ENCODE results near the gene GAS2L2.
"Not testable (repeated sequence)": the region's sequence is repeated elsewhere in the genome, so short reads cannot be mapped to it uniquely, and the experiment has no call there.

Gene GAS2L2

GRCh38 chr17:35764123-35764991 lies 11.3 kb upstream of the GAS2L2 start:
- Mint-ChIP-seq H3K27ac (peak overlapping the region; percentile 64), H3K27me3 (peaks cover 3% of the 10 kb centered on the region)

DNA sequence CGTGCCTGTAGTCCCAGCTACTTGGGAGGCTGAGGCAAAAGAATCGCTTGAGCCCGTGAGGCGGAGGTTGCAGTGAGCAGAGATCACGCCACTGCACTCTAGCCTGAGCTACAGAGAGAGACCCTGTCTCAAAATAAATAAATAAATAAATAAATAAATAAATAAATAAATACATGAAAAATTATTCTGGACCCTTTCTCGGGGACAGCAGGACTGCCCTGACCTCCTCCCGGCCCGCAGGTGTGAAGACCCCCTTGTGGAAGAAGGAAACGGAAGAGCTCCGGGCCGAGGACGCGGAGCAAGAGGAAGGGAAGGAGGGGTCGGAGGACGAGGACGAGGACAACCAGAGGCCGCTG lies 10.7 kb upstream of the GAS2L2 start:
- Mint-ChIP-seq H3K4me3 (peak overlapping the region; percentile 83), H3K9me3 (no peaks in the 10 kb centered on the region), H3K27ac (no peak overlapping the region), H3K27me3 (peaks cover 3% of the 10 kb centered on the region), H3K4me1 (peaks cover 12% of the 10 kb centered on the region), H3K36me3 (ENCODE audit: low read depth) (no peaks in the 10 kb centered on the region)
- ATAC-seq (no peak), DNase-seq (no peak)

More at GRCh38 chr17:35764123-35764991, 11.3 kb upstream of the GAS2L2 start:
- Mint-ChIP-seq H3K9me3 (no peaks in the 10 kb centered on the region), H3K36me3 (ENCODE audit: low read depth) (no peaks in the 10 kb centered on the region), H3K4me1 (peaks cover 12% of the 10 kb centered on the region), H3K4me3 (peak overlapping the region; percentile 83)
- ATAC-seq (peak; percentile 97), DNase-seq (peak; percentile 93)

- no peak for ATAC-seq
- H3K36me3 Mint-ChIP-seq (ENCODE audit: low read depth): no peaks in the 10 kb centered on the region
- H3K9me3 Mint-ChIP-seq: no peaks in the 10 kb centered on the region
- no peaks in the 10 kb centered on the region for H3K27me3 Mint-ChIP-seq
- H3K4me3 Mint-ChIP-seq: no peak overlapping the region
- H3K4me1 Mint-ChIP-seq: peaks cover 12% of the 10 kb centered on the region
- DNase-seq: no peak
- no peak overlapping the region for H3K27ac Mint-ChIP-seq
Measured at GRCh38 chr17:35761601-35762000, 8.6 kb upstream of the GAS2L2 start.

DNA sequence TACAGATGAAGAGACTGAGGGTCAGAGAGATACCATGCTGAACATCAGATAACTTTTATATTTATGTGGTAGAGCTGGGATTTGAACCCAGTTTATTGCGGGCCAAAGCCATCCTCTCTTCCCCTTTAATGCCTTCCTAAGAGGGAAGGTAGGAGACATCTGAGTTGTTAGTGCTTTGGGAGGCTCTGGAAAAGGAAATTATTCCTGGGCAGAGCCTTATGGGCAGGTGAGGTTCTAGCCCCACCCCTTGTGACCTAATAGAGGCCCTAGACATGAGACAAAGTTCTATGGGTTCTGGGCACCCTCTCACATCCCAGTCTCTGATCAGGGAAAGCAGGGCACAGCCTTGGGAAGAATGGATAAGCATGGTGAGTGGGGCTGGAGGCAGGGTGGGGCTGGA lies 7.5 kb upstream of the GAS2L2 start, which contains the start of gene C17orf50:
C17orf50 (plus strand) TSS at position 301 of the 400 bp plus-strand sequence; CDS start at position 356, 55 bp downstream.
- Mint-ChIP-seq H3K36me3 (ENCODE audit: low read depth) (no peaks in the 10 kb centered on the region), H3K4me3 (no peak within 1 kb of the TSS), H3K9me3 (no peaks in the 10 kb centered on the region), H3K27me3 (no peaks in the 10 kb centered on the region), H3K4me1 (peaks cover 12% of the 10 kb centered on the region), H3K27ac (no peak within 1 kb of the TSS)
- DNase-seq (no peak), ATAC-seq (no peak)

GRCh38 chr17:35757243-35757642 lies 4.2 kb upstream of the GAS2L2 start:
- no peaks in the 10 kb centered on the region for H3K4me1 Mint-ChIP-seq
- no peaks in the 10 kb centered on the region for H3K9me3 Mint-ChIP-seq
- H3K27me3 Mint-ChIP-seq: no peaks in the 10 kb centered on the region
- no peaks in the 10 kb centered on the region for H3K36me3 Mint-ChIP-seq (ENCODE audit: low read depth)
- ATAC-seq: no peak
- H3K27ac Mint-ChIP-seq: no peak overlapping the region
- no peak for DNase-seq
- no peak overlapping the region for H3K4me3 Mint-ChIP-seq

- peaks cover 26% of the 10 kb centered on the region for H3K4me1 Mint-ChIP-seq
- no peak overlapping the region for H3K27ac Mint-ChIP-seq
- H3K9me3 Mint-ChIP-seq: no peaks in the 10 kb centered on the region
- H3K27me3 Mint-ChIP-seq: peaks cover 30% of the 10 kb centered on the region
- DNase-seq: no peak
- no peak overlapping the region for H3K4me3 Mint-ChIP-seq
- H3K36me3 Mint-ChIP-seq (ENCODE audit: low read depth): no peaks in the 10 kb centered on the region
- no peak for ATAC-seq
Measured at GRCh38 chr17:35752471-35752870, 568 bp downstream of the GAS2L2 start.

DNA sequence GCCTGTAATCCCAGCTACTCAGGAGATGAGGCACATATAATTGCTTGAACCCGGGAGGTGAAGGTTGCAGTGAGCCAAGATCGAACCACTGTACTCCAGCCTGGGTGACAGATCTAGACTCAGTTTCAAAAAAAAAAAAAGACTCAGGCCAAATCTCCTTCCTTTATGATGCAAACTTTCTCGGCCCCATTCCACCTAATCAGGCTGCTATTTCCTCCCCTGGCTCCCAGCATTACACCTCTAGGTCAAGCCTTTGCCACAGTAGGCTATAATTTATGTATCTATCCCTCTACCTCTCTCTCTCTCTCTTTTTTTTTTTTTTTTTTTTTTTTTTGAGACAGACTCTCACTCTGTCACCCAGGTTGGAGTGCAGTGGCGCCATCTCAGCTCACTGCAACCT lies 1.5 kb downstream of the GAS2L2 start:
- not testable (repeated sequence) for DNase-seq; H3K36me3 Mint-ChIP-seq (ENCODE audit: low read depth); ATAC-seq; H3K27ac Mint-ChIP-seq; H3K4me3 Mint-ChIP-seq; H3K9me3 Mint-ChIP-seq
- H3K27me3 Mint-ChIP-seq: peaks cover 30% of the 10 kb centered on the region
- peaks cover 26% of the 10 kb centered on the region for H3K4me1 Mint-ChIP-seq

GRCh38 chr17:35750526-35751395 lies 2.3 kb downstream of the GAS2L2 start:
- H3K4me3 Mint-ChIP-seq: no peak overlapping the region
- peaks cover 30% of the 10 kb centered on the region for H3K27me3 Mint-ChIP-seq
- no peak for ATAC-seq

DNA sequence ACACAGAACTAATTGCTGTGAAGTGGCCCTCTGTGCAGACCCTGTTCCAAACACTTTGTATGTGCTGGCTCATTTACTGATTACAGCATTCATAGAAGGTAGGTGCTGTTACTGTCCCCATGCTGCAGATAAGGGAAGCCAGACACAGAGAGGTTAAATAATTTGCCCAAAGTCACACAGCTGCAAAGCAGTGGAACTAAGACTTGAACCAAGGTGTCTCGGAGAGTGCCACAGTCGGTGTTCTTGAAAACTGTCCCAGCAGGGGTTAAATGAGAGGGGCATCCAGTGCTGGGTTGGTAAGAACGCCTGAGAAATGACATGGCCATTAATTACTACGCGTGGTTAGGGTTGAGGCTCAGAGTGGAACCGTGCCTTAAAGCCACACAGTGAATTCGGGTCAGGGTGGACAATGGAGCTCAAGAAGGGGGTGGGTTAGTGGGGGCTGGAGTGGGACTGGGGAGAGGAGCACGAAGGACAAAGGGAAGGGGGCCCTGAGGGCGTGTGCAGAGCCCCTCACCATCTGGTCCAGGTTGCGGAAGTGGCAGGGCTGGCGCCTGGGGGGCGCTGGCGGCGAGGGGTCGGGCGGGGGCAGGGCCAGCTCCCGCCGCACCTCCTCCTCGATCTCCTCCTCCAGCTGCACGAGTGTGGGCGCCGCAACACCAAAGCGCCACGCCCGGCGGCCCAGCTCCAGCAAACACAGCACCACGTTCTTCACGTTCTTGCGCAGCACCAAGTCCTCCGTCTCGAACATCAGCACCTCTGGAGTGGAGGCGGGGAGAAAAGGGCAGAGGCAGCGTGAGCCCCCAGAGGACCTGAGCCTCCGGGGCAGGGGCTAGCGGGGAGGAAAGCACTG lies 3.3 kb downstream of the GAS2L2 start:
- Mint-ChIP-seq H3K4me3 (peak overlapping the region; percentile 8), H3K27ac (peak overlapping the region; percentile 54), H3K27me3 (peaks cover 30% of the 10 kb centered on the region), H3K36me3 (ENCODE audit: low read depth) (no peaks in the 10 kb centered on the region), H3K9me3 (no peaks in the 10 kb centered on the region), H3K4me1 (peaks cover 26% of the 10 kb centered on the region)
- DNase-seq (peak; percentile 45), ATAC-seq (no peak)

More at GRCh38 chr17:35750526-35751395, 2.3 kb downstream of the GAS2L2 start:
- peaks cover 26% of the 10 kb centered on the region for H3K4me1 Mint-ChIP-seq
- DNase-seq: no peak
- no peaks in the 10 kb centered on the region for H3K36me3 Mint-ChIP-seq (ENCODE audit: low read depth)
- H3K9me3 Mint-ChIP-seq: no peaks in the 10 kb centered on the region
- no peak overlapping the region for H3K27ac Mint-ChIP-seq

DNA sequence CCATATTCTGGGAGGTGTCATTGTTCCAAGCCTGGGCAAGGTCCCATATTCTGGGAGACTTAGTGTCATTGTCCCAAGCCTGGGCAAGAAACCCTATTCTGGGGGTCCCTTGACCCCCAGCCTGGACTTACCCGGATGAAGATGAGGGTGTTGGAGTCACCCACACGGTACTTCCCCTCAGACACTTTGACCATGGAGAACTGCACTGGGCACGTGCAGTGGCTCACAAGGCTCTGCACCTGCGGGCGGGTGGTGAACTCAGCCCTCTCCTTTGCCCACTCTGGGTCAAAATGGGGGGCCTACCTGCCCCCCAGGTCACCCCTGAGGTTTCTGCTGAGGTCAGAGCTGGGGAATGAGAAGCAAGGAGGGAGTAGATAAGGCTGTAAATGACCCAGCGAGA lies 4.1 kb downstream of the GAS2L2 start:
- H3K9me3 Mint-ChIP-seq: no peaks in the 10 kb centered on the region
- H3K27me3 Mint-ChIP-seq: peaks cover 35% of the 10 kb centered on the region
- no peak overlapping the region for H3K27ac Mint-ChIP-seq

GRCh38 chr17:35748341-35748841 lies 4.6 kb downstream of the GAS2L2 start:
- DNase-seq (peak; percentile 29), ATAC-seq (peak; percentile 76)
- Mint-ChIP-seq H3K4me3 (peak overlapping the region; percentile 16), H3K27me3 (peaks cover 40% of the 10 kb centered on the region), H3K9me3 (no peaks in the 10 kb centered on the region), H3K27ac (peak overlapping the region; percentile 63), H3K4me1 (peaks cover 26% of the 10 kb centered on the region), H3K36me3 (ENCODE audit: low read depth) (no peaks in the 10 kb centered on the region)

More for the DNA sequence above, 4.1 kb downstream of the GAS2L2 start:
- peaks cover 26% of the 10 kb centered on the region for H3K4me1 Mint-ChIP-seq
- ATAC-seq (no peak), DNase-seq (no peak)
- no peaks in the 10 kb centered on the region for H3K36me3 Mint-ChIP-seq (ENCODE audit: low read depth)
- no peak overlapping the region for H3K4me3 Mint-ChIP-seq

DNA sequence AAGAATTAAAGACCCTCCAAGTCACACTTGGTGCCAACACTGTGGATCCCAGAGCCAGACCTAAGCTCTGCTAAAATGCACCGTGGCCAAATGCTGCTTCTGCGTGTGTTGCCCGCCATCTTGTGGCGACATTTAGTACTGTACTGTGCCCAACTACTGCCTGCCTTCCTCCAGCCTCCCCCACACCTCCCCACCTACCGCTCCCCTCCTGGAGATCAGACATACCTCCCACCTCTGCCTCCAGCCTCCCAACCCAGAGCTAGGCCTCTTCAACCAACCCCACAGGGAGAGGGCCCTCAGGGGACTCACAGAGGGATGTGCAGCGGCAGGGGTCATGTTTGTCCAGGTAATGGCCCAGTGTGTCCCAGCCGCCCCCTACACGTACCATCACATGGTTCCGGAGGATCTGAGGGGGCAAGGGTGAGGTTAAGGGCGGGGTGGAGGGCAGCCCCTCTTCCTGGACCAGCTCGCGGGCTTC lies 5.5 kb downstream of the GAS2L2 start:
- peak; percentile 86 for DNase-seq
- peak; percentile 70 for ATAC-seq
- peaks cover 26% of the 10 kb centered on the region for H3K4me1 Mint-ChIP-seq
- no peak overlapping the region for H3K27ac Mint-ChIP-seq
- no peaks in the 10 kb centered on the region for H3K9me3 Mint-ChIP-seq
- H3K36me3 Mint-ChIP-seq (ENCODE audit: low read depth): no peaks in the 10 kb centered on the region
- peaks cover 45% of the 10 kb centered on the region for H3K27me3 Mint-ChIP-seq
- H3K4me3 Mint-ChIP-seq: no peak overlapping the region

- H3K27me3 Mint-ChIP-seq: peaks cover 53% of the 10 kb centered on the region
- no peak overlapping the region for H3K27ac Mint-ChIP-seq
- DNase-seq: no peak
- H3K4me1 Mint-ChIP-seq: peaks cover 30% of the 10 kb centered on the region
- H3K4me3 Mint-ChIP-seq: no peak overlapping the region
- no peaks in the 10 kb centered on the region for H3K36me3 Mint-ChIP-seq (ENCODE audit: low read depth)
- no peak for ATAC-seq
- H3K9me3 Mint-ChIP-seq: no peaks in the 10 kb centered on the region
Measured at GRCh38 chr17:35745749-35746320, 7.2 kb downstream of the GAS2L2 start.
